Mesothelial cell of epicardium (in vitro differentiated cells): ENCODE data around the gene FRAS1. TPM values are rescaled to one million over a fixed set of nuclear protein-coding genes. Genes with fewer than 3 reads are reported as not detected.

Source experiments
- DNase-seq, 2 experiments: peaks; one replicate each; pipeline ENCODE4 v3.0.0; 2021; ENCODE audit warnings: low spot score in 2 of 2; ENCODE audit not compliant: unreplicated experiment in 2 of 2
- H3K27ac Mint-ChIP-seq: 2 replicates; pipeline ENCODE4 v1.8.0; 2021; ENCODE audit warnings: mixed read lengths
- H3K27me3 Mint-ChIP-seq: 2 replicates; pipeline ENCODE4 v1.8.0; 2021; ENCODE audit warnings: low read depth, mixed read lengths
- H3K36me3 Mint-ChIP-seq: 2 replicates; pipeline ENCODE4 v1.8.0; 2021; ENCODE audit warnings: mixed read lengths
- H3K4me1 Mint-ChIP-seq: 2 replicates; pipeline ENCODE4 v1.8.0; 2021; ENCODE audit warnings: mixed read lengths
- H3K4me3 Mint-ChIP-seq: 2 replicates; pipeline ENCODE4 v1.8.0; 2021; ENCODE audit warnings: mild to moderate bottlenecking, moderate library complexity, mixed read lengths
- H3K9me3 Mint-ChIP-seq: 2 replicates; pipeline ENCODE4 v1.8.0; 2021; ENCODE audit warnings: mixed read lengths
- total RNA-seq: library from RNA; stranded (reverse); gene quantifications from 3 replicates; pipeline ENCODE4 v1.2.1, GENCODE V29; 2021
- TF ChIP-seq, protein P1 (sequence below): fragments of 200-600 bp; sonication (generic); IDR thresholded peaks from one replicate; pipeline ENCODE4 v1.5.0; 2021; ENCODE audit warnings: antibody characterized with exemption; ENCODE audit not compliant: unreplicated experiment

Gene FRAS1
- total RNA-seq, 1 donor from 2014 or later: 51.9 TPM

DNA sequence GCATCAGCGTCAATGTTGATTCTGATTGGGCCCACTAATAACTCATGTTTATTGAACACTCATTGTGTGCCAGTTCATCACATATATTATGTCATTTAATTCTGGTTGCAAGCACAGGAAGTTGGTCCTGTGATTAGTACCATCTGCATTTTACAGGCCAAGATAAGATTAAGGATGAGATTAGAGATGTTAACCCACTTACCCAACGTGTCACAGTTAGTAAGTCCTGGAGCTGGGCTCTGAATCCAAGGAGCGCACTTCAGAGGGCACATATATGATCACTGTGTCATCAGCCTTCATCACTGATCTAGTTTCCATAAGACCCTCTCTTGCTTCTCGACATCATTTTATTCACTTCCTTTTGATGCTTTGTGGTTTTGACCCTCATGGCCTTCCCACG lies 289.1 kb downstream of the FRAS1 start:
- Mint-ChIP-seq H3K4me3 (no peak overlapping the region), H3K27me3 (peaks cover 4% of the 10 kb centered on the region), H3K27ac (no peak overlapping the region), H3K36me3 (peaks cover 11% of the 10 kb centered on the region), H3K9me3 (no peaks in the 10 kb centered on the region), H3K4me1 (peaks cover 8% of the 10 kb centered on the region)
- no peak for DNase-seq
- TF ChIP-seq, protein P1, sequence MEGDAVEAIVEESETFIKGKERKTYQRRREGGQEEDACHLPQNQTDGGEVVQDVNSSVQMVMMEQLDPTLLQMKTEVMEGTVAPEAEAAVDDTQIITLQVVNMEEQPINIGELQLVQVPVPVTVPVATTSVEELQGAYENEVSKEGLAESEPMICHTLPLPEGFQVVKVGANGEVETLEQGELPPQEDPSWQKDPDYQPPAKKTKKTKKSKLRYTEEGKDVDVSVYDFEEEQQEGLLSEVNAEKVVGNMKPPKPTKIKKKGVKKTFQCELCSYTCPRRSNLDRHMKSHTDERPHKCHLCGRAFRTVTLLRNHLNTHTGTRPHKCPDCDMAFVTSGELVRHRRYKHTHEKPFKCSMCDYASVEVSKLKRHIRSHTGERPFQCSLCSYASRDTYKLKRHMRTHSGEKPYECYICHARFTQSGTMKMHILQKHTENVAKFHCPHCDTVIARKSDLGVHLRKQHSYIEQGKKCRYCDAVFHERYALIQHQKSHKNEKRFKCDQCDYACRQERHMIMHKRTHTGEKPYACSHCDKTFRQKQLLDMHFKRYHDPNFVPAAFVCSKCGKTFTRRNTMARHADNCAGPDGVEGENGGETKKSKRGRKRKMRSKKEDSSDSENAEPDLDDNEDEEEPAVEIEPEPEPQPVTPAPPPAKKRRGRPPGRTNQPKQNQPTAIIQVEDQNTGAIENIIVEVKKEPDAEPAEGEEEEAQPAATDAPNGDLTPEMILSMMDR: no peak

DNA sequence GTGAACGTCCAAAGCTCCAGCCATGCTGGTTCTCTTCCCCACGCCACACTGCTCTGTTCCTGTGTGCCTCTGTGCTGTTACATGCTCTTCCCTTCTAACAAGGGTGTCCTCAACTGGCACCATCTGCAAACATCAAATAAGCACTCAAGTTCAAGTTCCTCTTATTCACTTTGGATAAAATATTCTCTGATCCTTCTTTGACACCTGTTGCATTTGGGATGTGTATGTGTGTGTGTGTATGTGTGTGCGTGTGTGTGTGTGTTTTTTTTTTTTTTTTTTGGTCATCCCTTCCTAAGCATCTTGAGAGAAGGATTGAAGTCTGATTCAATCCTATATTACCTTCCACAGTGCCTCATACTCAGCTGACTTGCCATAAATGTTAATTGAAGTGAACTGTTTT lies 290.4 kb downstream of the FRAS1 start:
- DNase-seq: no peak
- no peak overlapping the region for H3K4me3 Mint-ChIP-seq
- no peaks in the 10 kb centered on the region for H3K9me3 Mint-ChIP-seq
- H3K27ac Mint-ChIP-seq: no peak overlapping the region
- peaks cover 6% of the 10 kb centered on the region for H3K36me3 Mint-ChIP-seq
- peaks cover 5% of the 10 kb centered on the region for H3K4me1 Mint-ChIP-seq
- H3K27me3 Mint-ChIP-seq: peaks cover 4% of the 10 kb centered on the region
- TF ChIP-seq, protein P1: no peak

DNA sequence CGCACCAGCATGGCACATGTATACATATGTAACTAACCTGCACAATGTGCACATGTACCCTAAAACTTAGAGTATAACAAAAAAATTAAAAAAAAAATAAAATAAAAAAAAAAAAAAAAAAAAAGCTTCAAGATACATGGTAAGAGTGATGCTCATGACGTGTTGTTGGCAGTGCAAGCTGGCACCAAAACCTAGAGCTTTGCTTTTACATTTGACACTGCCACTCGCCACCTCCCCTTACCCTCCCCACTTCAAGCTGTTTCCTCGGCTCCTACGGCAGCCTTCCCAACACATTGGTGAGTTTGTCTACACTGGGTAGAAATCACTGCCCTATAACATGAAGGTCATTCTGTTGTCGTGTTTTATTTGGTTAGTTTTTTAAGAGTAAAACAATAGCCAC lies 296.8 kb downstream of the FRAS1 start:
- no peaks in the 10 kb centered on the region for H3K9me3 Mint-ChIP-seq
- peak overlapping the region; percentile 79 for H3K27ac Mint-ChIP-seq
- no peaks in the 10 kb centered on the region for H3K27me3 Mint-ChIP-seq
- H3K4me3 Mint-ChIP-seq: no peak overlapping the region
- no peak for DNase-seq
- H3K4me1 Mint-ChIP-seq: peaks cover 22% of the 10 kb centered on the region
- no peaks in the 10 kb centered on the region for H3K36me3 Mint-ChIP-seq
- TF ChIP-seq, protein P1: no peak

DNA sequence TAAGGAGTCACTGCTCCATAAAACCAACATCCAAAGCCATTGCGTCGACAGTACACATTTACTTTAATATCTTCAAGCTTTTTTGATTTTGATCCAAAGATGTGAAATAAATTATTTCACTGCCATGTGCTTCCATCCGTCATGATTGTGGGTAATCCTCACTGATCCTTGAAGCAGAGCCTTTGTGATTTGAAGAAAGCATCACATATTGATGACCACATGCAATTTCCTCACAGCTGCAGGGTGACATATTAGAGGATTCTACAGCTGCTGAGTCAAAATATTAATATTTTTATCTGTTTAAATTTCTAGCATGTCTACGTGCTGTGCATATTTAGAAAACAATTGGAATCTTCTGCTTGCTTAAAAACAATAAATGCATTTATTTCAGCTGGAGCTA lies 297.7 kb downstream of the FRAS1 start:
- Mint-ChIP-seq H3K9me3 (no peaks in the 10 kb centered on the region), H3K36me3 (no peaks in the 10 kb centered on the region), H3K27ac (peak overlapping the region; percentile 79), H3K4me1 (peaks cover 22% of the 10 kb centered on the region), H3K27me3 (no peaks in the 10 kb centered on the region), H3K4me3 (no peak overlapping the region)
- TF ChIP-seq, protein P1: no peak
- no peak for DNase-seq

DNA sequence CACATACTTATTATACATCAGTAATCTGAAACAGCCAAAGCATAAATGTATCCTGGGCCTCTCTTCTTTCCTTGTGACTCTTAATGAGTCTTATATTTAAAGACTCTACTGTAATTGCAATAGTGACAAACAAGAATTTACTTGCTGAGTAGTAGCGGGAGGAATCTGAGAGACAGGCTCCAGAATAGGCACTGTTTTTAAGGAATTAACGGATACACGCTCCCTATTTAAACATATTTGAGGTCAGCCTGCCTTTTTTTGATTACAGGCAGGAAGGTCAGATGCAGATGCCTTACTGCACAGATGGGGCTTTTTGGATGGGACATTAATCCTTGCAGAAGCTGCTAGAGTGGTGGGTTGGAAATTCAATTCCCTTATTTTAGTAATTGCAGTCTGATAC lies 298.2 kb downstream of the FRAS1 start:
- Mint-ChIP-seq H3K4me3 (no peak overlapping the region), H3K27ac (peak overlapping the region; percentile 11), H3K36me3 (no peaks in the 10 kb centered on the region), H3K9me3 (no peaks in the 10 kb centered on the region), H3K27me3 (no peaks in the 10 kb centered on the region), H3K4me1 (peaks cover 25% of the 10 kb centered on the region)
- no peak for DNase-seq
- TF ChIP-seq, protein P1: no peak

DNA sequence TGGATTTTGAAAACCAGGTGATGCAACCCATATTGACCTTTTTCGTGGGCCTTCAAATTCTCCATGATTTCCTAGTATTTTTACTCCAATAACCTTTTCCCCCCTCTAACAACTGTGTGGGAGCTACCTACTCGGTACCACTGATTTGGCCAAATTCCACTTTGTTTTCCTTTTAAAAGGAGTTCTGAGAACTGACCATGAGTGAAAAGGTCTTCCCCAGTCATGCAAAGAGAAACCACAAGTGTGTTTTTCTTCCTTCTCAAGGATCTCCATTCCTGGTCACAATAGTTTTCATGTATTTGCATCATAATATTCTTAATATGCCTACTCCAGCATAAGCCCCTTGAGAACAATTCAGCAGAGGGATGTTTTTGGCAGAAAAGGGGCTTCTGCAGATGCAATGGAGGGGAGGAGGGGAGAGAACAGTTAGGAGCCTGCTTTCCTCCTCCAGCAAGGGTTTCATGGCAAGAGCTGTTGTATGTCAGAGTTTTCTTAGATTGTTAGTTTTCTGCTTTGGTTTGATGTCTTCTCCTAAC lies 299.2 kb downstream of the FRAS1 start:
- H3K27me3 Mint-ChIP-seq: no peaks in the 10 kb centered on the region
- H3K36me3 Mint-ChIP-seq: no peaks in the 10 kb centered on the region
- TF ChIP-seq, protein P1: no peak
- H3K4me1 Mint-ChIP-seq: peaks cover 32% of the 10 kb centered on the region
- no peaks in the 10 kb centered on the region for H3K9me3 Mint-ChIP-seq
- no peak for DNase-seq
- no peak overlapping the region for H3K27ac Mint-ChIP-seq
- H3K4me3 Mint-ChIP-seq: no peak overlapping the region
